DMS114 treated with DMSO at 0.1 percent for 48 hours (cell line): ENCODE results near the gene PRSS36.
A peak's percentile ranks its signal among the peaks of the same experiment; 100 is the strongest.

Source experiments
- DNase-seq: peaks from one replicate; lab custom pipeline; 2025; ENCODE audit not compliant: unreplicated experiment; lab: John Stamatoyannopoulos, UW

PRSS36 gene

GRCh38 chr16:31128711-31129567 lies 20.9 kb downstream of the PRSS36 start:
- DNase-seq: no peak

- no peak for DNase-seq
These were observed 22.7 kb downstream of the PRSS36 start for GRCh38 chr16:31127182-31127581.

- no peak for DNase-seq
These were observed 24.0 kb downstream of the PRSS36 start for GRCh38 chr16:31125844-31126243.

- DNase-seq: no peak
These were observed 29.7 kb downstream of the PRSS36 start for GRCh38 chr16:31120129-31120528.

DNA sequence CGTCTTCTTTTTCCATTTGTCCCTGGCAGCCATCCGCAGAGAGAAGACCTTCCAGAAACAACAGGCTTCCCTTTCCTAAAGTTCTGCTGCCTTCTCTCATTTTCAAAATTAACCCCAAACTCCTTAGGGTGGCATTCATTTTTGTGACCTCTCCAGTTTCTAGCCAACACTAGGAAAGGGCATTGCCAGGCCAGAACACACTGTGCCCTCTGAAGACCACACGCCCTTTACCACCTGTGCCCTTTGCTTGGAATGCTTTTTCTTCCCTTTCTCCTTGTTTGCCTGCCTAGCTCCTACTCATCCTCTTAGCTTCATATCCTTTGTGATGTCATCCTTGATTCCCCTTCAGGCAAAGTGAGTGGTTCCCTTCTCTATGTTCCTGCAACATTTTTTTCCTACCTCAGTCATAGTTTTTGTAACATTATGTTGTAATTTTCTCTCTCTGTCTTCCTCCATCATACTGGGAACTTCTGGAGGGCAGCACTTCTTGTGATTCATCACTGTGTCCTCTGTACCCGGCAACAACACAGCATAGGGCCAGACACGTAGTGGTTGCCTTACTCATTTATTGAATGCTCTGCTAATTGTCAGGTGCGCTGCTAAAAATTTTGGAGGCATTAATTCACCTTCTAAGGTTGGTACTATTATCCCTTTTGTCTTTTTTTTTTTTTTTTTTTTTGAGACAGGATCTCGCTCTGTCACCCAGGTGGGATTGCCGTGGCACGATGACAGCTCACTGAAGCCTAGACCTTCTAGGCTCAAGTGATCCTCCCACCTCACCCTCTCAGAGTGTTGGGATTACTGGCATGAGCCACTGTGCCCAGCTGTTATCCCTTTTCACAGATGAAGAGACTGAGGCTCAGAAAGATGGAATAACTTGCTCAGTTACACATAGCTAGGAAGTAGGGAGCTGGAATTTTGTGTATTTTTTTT lies 31.4 kb downstream of the PRSS36 start:
- DNase-seq: no peak

DNA sequence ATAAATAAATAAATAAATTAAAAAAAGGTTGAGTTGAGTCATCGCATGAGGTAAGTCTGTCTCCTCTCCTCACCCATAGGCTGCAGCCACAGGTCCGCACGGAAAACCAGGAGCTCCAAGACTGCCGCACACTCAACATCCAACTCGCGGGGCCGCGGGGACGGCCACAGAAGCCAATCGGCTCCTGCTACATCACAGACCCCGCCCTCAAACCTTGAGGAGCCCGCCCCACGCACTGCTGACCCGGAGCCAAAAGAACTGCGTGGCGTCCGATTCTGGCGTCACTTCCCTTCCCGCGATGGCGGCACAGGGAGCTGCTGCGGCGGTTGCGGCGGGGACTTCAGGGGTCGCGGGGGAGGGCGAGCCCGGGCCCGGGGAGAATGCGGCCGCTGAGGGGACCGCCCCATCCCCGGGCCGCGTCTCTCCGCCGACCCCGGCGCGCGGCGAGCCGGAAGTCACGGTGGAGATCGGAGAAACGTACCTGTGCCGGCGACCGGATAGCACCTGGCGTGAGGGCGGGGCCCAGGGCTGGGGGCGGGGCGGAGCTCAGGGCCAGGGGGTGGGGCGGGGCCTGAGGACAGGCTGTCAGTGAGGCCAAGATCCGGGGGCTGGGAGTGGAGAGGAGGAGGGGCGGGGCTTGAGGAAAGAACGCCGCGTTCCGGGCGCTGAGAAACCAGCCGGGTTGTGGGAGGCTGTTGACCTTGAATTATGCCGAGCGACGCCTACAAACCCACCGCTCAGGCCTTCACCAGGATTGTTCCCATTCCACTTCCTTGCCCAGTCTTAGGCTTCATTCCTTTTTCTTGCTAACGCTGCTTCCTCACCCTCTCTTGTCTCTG lies 32.3 kb downstream of the PRSS36 start, which contains the start of gene KAT8:
TSS of gene KAT8 (plus strand) at position 281 of the 839 bp plus-strand sequence. CDS start at position 299, 18 bp downstream.
- DNase-seq: peak; percentile 97

DNA sequence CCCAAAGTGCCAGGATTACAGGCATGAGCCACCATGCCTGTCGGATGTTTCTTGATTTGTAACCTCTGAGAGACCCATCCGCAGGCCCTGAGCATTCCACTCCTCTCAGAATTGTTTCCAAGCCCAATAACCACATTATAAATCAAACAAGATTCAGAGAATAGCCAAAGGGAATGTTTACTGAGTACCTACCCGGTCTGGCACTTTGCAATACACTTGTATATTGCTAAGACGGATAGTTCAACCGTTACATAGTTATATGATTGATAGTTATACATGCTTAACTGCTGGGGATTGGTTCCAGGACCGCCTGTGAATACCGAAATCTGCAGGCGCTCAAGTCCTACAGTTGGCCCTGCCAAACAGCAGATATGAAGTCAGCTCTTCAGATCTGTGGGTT lies 35.4 kb downstream of the PRSS36 start:
- no peak for DNase-seq

DNA sequence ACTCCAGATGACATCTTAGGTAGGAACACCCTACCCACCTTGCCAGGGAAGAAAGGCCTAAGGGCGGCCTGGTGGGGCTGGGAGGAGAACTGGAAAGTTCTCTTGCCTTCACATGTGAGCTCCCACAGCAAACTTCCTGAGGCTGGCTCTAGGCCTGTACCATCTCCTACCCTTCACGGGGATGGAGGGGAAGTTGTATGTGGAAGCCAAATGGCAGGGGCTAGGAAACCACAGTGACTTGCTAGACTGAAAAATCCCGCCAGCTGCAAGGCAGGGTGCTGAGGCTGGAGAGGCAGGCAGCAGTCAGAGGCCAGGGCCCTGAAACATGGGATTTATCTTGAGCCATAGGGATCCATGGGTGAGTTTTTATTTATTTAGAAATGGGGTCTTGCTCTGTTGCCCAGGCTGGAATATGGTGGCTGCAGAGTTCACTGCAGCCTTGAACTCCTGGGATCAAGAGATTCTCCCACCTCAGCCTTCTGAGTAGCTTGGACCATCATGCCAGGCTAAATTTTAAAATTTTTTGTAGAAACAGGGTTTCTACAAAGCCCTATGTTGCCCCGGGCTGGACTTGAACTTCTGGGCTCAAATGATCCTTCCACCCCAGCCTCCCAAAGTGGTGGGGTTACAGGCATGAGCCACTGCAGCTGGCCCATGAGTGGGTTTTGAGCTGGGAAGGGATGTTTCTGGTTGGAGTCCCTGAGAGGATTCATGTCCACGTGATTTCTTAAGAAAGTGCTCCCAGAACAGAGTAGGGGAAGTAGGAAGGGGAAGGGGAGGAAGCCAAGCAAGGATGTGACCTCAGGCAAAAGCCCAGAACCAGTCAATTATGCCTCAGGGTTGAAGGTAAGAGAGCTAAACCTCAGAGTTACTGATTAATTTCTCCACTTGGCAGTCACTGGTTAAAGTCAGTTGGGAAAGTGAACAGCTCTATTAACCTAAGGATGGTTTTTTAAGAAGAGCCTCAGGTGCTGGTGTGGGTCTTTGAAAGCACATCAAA lies 36.4 kb downstream of the PRSS36 start:
- DNase-seq: no peak

DNA sequence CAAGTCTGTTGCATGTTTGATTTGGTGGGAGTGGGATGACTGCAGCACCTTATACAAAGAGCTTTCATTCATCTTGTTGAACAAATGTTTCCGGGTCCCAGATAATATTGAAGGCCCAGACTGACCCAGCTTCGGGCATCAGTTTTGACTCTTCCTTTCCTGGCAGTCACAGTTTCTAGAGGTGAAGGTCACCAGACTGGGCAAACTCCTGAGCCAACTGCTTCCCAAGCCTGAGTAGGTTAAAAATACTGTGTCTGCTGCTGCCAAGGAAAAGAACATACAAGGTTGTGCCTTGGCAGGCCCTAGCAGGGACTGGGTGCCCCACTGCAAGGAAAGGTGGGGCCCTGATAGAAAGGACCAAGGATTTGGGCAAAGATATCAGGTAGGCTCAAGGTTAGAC lies 37.2 kb downstream of the PRSS36 start:
- DNase-seq: no peak

DNA sequence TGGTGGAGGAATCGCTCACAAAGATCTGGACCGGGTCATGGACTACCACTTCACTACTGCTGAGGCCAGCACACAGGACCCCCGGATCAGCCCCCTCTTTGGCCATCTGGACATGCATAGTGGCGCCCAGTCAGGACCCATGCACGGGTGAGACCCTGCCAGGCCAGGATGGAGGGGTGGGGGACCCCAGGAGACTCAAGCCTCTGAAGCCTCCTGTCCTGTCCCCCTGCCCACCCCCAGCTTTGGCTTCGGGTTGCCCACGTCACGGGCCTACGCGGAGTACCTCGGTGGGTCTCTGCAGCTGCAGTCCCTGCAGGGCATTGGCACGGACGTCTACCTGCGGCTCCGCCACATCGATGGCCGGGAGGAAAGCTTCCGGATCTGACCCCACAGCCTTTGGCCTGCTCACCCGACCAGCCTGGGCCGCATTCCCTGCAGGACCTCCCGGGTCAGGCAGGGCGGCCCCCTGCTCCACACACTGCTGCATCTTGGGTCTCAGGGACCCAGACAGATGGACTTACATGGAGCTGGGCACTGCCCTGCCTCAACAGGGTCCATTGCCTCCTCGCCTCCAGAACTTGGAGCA lies 37.9 kb downstream of the PRSS36 start:
- no peak for DNase-seq

- no peak for DNase-seq
These were observed 39.5 kb downstream of the PRSS36 start for GRCh38 chr16:31110106-31111034.

GRCh38 chr16:31109622-31110021 lies 40.2 kb downstream of the PRSS36 start:
- DNase-seq: no peak

GRCh38 chr16:31108794-31109558 lies 40.9 kb downstream of the PRSS36 start:
- no peak for DNase-seq

GRCh38 chr16:31108035-31108793 lies 41.7 kb downstream of the PRSS36 start, which contains the start of gene BCKDK:
Gene BCKDK, plus strand, starts transcription at chr16:31108386. Its CDS starts 838 bp downstream, at chr16:31109224.
- DNase-seq: peak; percentile 67

DNA sequence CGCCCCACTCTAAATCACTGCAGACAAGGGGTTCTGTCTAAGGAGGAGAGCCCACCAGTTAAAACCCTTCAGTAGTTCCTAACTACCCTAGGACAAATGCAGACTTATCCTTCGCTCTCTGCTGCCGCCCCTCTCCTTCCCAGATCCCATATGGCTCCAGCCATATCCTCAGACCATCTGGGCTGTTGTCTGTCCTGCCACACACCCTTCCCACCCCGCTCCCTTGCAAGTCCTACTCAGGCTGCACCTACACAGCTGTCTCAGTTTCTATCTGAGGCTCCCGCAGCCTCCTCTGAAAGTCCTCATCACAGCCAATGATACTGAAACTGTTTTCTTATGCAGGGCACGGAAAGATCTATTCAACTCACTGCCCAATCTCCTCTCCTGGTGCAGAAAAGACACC lies 42.4 kb downstream of the PRSS36 start:
- no peak for DNase-seq
